H1 (cell line): ENCODE measurements around the gene HPD. TPM values are rescaled to one million over a fixed set of nuclear protein-coding genes. Genes with fewer than 3 reads are reported as not detected.
A peak's percentile ranks its signal among the peaks of the same experiment; 100 is the strongest.

Experiments
- CTCF ChIA-PET: fragments of 300-600 bp; sonication (Branson Sonifier 250); formaldehyde crosslinking; loops from one replicate; lab custom pipeline; 2021; ENCODE audit not compliant: partially characterized antibody; lab: Charles Lee
- POLR2A ChIA-PET: fragments of 300-600 bp; sonication (Branson Sonifier 250); formaldehyde crosslinking; loops from one replicate; lab custom pipeline; 2021; ENCODE audit warnings: inconsistent platforms; ENCODE audit not compliant: partially characterized antibody; lab: Charles Lee
- DNase-seq, 2 experiments: peaks; one replicate each; pipeline versions ENCODE4 v3.0.0 to v3.0.0-alpha.2; 2010 to 2022; ENCODE audit warnings: low spot score in 2 of 2, low read depth in 1 of 2, mixed read lengths in 1 of 2
- FAIRE-seq: peaks from 2 replicates; lab custom pipeline; 2011; peaks lifted over from hg19 to GRCh38; lab: Jason Lieb, UNC
- H2AFZ ChIP-seq: 2 replicates; pipeline ENCODE4 v1.8.1; 2012; ENCODE audit warnings: low read length, inconsistent platforms
- H2AK5ac ChIP-seq: 2 replicates; pipeline ENCODE4 v1.6.1; 2013; ENCODE audit warnings: low read depth, low read length
- H2BK120ac ChIP-seq: replicated peaks from 2 replicates; pipeline ENCODE3; 2013; ENCODE audit warnings: low read depth, low read length, inconsistent platforms
- H2BK12ac ChIP-seq: 2 replicates; pipeline ENCODE4 v1.6.1; 2013; ENCODE audit warnings: low read depth, low read length
- H2BK15ac ChIP-seq: 2 replicates; pipeline ENCODE4 v1.6.1; 2013; ENCODE audit warnings: low read length
- H2BK20ac ChIP-seq: 2 replicates; pipeline ENCODE4 v1.6.1; 2013; ENCODE audit warnings: low read length
- H2BK5ac ChIP-seq: 2 replicates; pipeline ENCODE4 v1.6.1; 2013; ENCODE audit warnings: low read depth, low read length
- H3K14ac ChIP-seq: 2 replicates; pipeline ENCODE4 v1.6.1; 2013; ENCODE audit warnings: inconsistent platforms; ENCODE audit not compliant: insufficient read length
- H3K18ac ChIP-seq: 2 replicates; pipeline ENCODE4 v1.6.1; 2013; ENCODE audit warnings: low read length; ENCODE audit errors: extremely low read depth
- H3K23ac ChIP-seq: 2 replicates; pipeline ENCODE4 v1.6.1; 2013; ENCODE audit warnings: inconsistent platforms; ENCODE audit not compliant: insufficient read length
- H3K23me2 ChIP-seq: 2 replicates; pipeline ENCODE4 v1.6.1; 2013; ENCODE audit warnings: low read depth, low read length
- H3K27ac ChIP-seq: 2 replicates; pipeline ENCODE4 v1.6.1; 2011; ENCODE audit warnings: low read depth, low read length, inconsistent platforms
- H3K27me3 ChIP-seq, 4 experiments: replicated peaks in 1 of 4; 1 replicate in 1 of 4; 2 replicates in 3 of 4; pipeline versions ENCODE4 v1.6.1 to v1.8.1; 2011 to 2013; ENCODE audit warnings: low read length in 3 of 4, mild to moderate bottlenecking in 3 of 4, inconsistent platforms in 2 of 4, mixed read lengths in 2 of 4, moderate library complexity in 1 of 4; ENCODE audit not compliant: control insufficient read depth in 3 of 4, insufficient read depth in 3 of 4; ENCODE audit errors: extremely low read depth in 1 of 4
- H3K36me3 ChIP-seq, 4 experiments: 2 replicates each; pipeline versions ENCODE4 v1.6.1 to v1.8.1; 2011 to 2013; ENCODE audit warnings: mild to moderate bottlenecking in 4 of 4, low read length in 3 of 4, moderate library complexity in 2 of 4, control low read depth in 1 of 4, inconsistent platforms in 1 of 4; ENCODE audit not compliant: insufficient read depth in 4 of 4, control insufficient read depth in 2 of 4
- H3K4ac ChIP-seq: replicated peaks from 2 replicates; pipeline ENCODE3; 2013; ENCODE audit warnings: low read length, low read depth, mixed read lengths, inconsistent platforms; ENCODE audit not compliant: insufficient read length
- H3K4me1 ChIP-seq, 4 experiments: replicated peaks in 1 of 4; 1 replicate in 1 of 4; 2 replicates in 3 of 4; pipeline versions ENCODE4 v1.6.1 to v1.8.1; 2011 to 2013; ENCODE audit warnings: low read length in 3 of 4, inconsistent platforms in 2 of 4, mixed read lengths in 1 of 4; ENCODE audit not compliant: insufficient read depth in 4 of 4, control insufficient read depth in 3 of 4
- H3K4me2 ChIP-seq, 2 experiments: 2 replicates each; pipeline versions ENCODE4 v1.6.1 to v1.8.1; 2011 to 2013; ENCODE audit warnings: low read depth in 2 of 2, low read length in 2 of 2, control low read depth in 1 of 2, inconsistent platforms in 1 of 2, mild to moderate bottlenecking in 1 of 2; ENCODE audit not compliant: insufficient read depth in 1 of 2
- H3K4me3 ChIP-seq, 4 experiments: fragments of 200-600, 300-600 bp in 1 of 4; sonication (generic), shearing (Covaris generic), sonication (Bioruptor Twin) in 1 of 4; 2 replicates each; pipeline versions ENCODE4 v1.5.1 to v1.8.1; 2011 to 2016; ENCODE audit warnings: low read length in 4 of 4, low read depth in 3 of 4, control low read depth in 2 of 4, inconsistent platforms in 2 of 4, mild to moderate bottlenecking in 2 of 4, mixed read lengths in 1 of 4, moderate library complexity in 1 of 4; ENCODE audit not compliant: insufficient read depth in 2 of 4; ENCODE audit errors: extremely low read depth in 1 of 4
- H3K56ac ChIP-seq: replicated peaks from 2 replicates; pipeline ENCODE3; 2013; ENCODE audit warnings: low read depth, mild to moderate bottlenecking, mixed read lengths, low read length, inconsistent platforms; ENCODE audit not compliant: insufficient read length
- H3K79me1 ChIP-seq: 2 replicates; pipeline ENCODE4 v1.6.1; 2013; ENCODE audit warnings: low read depth, low read length, control low read depth
- H3K79me2 ChIP-seq, 2 experiments: 2 replicates each; pipeline versions ENCODE4 v1.6.1 to v1.8.1; 2012 to 2013; ENCODE audit warnings: low read length in 2 of 2, mild to moderate bottlenecking in 2 of 2, inconsistent platforms in 1 of 2; ENCODE audit not compliant: insufficient read depth in 2 of 2, control insufficient read depth in 1 of 2
- H3K9ac ChIP-seq, 4 experiments: replicated peaks in 1 of 4; 1 replicate in 1 of 4; 2 replicates in 3 of 4; pipeline versions ENCODE4 v1.6.1 to v1.8.1; 2011 to 2013; ENCODE audit warnings: low read depth in 3 of 4, low read length in 3 of 4, control low read depth in 2 of 4, mild to moderate bottlenecking in 2 of 4, moderate library complexity in 2 of 4, inconsistent platforms in 1 of 4; ENCODE audit errors: extremely low read depth in 1 of 4
- H3K9me3 ChIP-seq, 2 experiments: 2 replicates each; pipeline versions ENCODE4 v1.6.1 to v1.8.1; 2012 to 2013; ENCODE audit warnings: mild to moderate bottlenecking in 2 of 2, moderate library complexity in 2 of 2, control low read depth in 1 of 2, inconsistent platforms in 1 of 2, low read depth in 1 of 2, low read length in 1 of 2, mixed read lengths in 1 of 2; ENCODE audit not compliant: insufficient read depth in 2 of 2
- H4K20me1 ChIP-seq, 2 experiments: replicated peaks in 1 of 2; 2 replicates each; pipeline versions ENCODE3 to v1.8.1; 2011 to 2013; ENCODE audit warnings: inconsistent platforms in 2 of 2, low read length in 2 of 2, mild to moderate bottlenecking in 1 of 2; ENCODE audit not compliant: insufficient read depth in 2 of 2, control insufficient read depth in 1 of 2
- H4K5ac ChIP-seq: 2 replicates; pipeline ENCODE4 v1.6.1; 2013; ENCODE audit warnings: low read length, low read depth, mixed read lengths, inconsistent platforms; ENCODE audit not compliant: insufficient read length
- H4K8ac ChIP-seq: 2 replicates; pipeline ENCODE4 v1.8.0; 2013; ENCODE audit warnings: mild to moderate bottlenecking, moderate library complexity, low read length, inconsistent platforms; ENCODE audit not compliant: insufficient read depth; ENCODE audit errors: extremely low read depth
- H4K91ac ChIP-seq: replicated peaks from 2 replicates; pipeline ENCODE3; 2013; ENCODE audit warnings: low read length, mixed read lengths, inconsistent platforms; ENCODE audit not compliant: insufficient read length
- ATF2 ChIP-seq: IDR thresholded peaks from 2 replicates; pipeline ENCODE4 v1.6.1; 2012; ENCODE audit warnings: low read length, inconsistent platforms
- BRCA1 ChIP-seq: IDR thresholded peaks from 2 replicates; pipeline ENCODE4 v1.6.1; 2012; ENCODE audit warnings: low read depth, low read length, improper control_type of control experiment
- EZH2 ChIP-seq: fragments of 200-600 bp; sonication (generic); IDR thresholded peaks from 2 replicates; pipeline ENCODE4 v1.7.1; 2012; ENCODE audit warnings: low read depth, mild to moderate bottlenecking, moderate library complexity, low read length, inconsistent platforms; ENCODE audit not compliant: severe bottlenecking
- JUND ChIP-seq: IDR thresholded peaks from 2 replicates; pipeline ENCODE4 v1.6.1; 2011; ENCODE audit warnings: mild to moderate bottlenecking, improper control_type of control experiment, low read length
- KDM5A ChIP-seq: fragments of 200-600 bp; IDR thresholded peaks from 2 replicates; pipeline ENCODE4 v1.7.1; 2012; ENCODE audit warnings: mild to moderate bottlenecking, low read length, inconsistent platforms, mixed read lengths
- NANOG ChIP-seq: IDR thresholded peaks from 2 replicates; pipeline ENCODE4 v1.6.1; 2011; ENCODE audit warnings: low read length, low read depth, mild to moderate bottlenecking, inconsistent platforms; ENCODE audit not compliant: insufficient read depth, poor library complexity, severe bottlenecking
- POLR2A ChIP-seq, 2 experiments: IDR thresholded peaks; 1 replicate in 1 of 2; 2 replicates in 1 of 2; pipeline ENCODE4 v1.6.1; 2011; ENCODE audit warnings: low read depth in 2 of 2, low read length in 2 of 2, mild to moderate bottlenecking in 2 of 2; ENCODE audit errors: control extremely low read depth in 1 of 2
- SAP30 ChIP-seq: fragments of 300-600 bp; sonication (generic); IDR thresholded peaks from 2 replicates; pipeline ENCODE4 v1.7.1; 2012; ENCODE audit warnings: low read length, moderate library complexity, mild to moderate bottlenecking, inconsistent platforms; ENCODE audit not compliant: insufficient read depth, insufficient replicate concordance
- YY1 ChIP-seq: IDR thresholded peaks from 2 replicates; pipeline ENCODE4 v1.6.1; 2011; ENCODE audit warnings: low read depth, mild to moderate bottlenecking, low read length
- WGBS, 2 experiments: shearing (Covaris generic) in 1 of 2; methylation state at CpG; one replicate each; pipeline versions ENCODE4 v1.1.6 to v1.1.7; 2013 to 2015; ENCODE audit warnings: low lambda C conversion rate in 2 of 2, mixed read lengths in 2 of 2, inconsistent platforms in 1 of 2, low coverage in 1 of 2, missing lambda C conversion rate in 1 of 2; ENCODE audit not compliant: insufficient replicate concordance in 2 of 2, insufficient coverage in 1 of 2, insufficient read length in 1 of 2; ENCODE audit errors: extremely low coverage in 1 of 2, missing lambda C conversion rate in 1 of 2; 5-methylcytosine and 5-hydroxymethylcytosine counted together
- polyA plus RNA-seq, 7 experiments: library from polyadenylated mRNA; depleted of rRNA in 3 of 7; stranded (reverse) in 5 of 7; unstranded in 2 of 7; fragments of >200 nt in 5 of 7; fragments of 200-250 nt in 2 of 7; gene quantifications; 1 replicate in 5 of 7; 2 replicates in 1 of 7; 4 replicates in 1 of 7; pipeline versions ENCODE4 v1.2.1 to v1.2.3, GENCODE V29; 2011 to 2013; ENCODE audit warnings: missing spikeins in 2 of 7, mixed read lengths in 2 of 7
- total RNA-seq: library from RNA; stranded (reverse); fragmentation: NEBNext Ultra II Directional; extraction: Animal tissue kit (Norgen Biotek cat#: 25700); gene quantifications from 2 replicates; pipeline ENCODE4 v1.2.1, GENCODE V29; 2021

The HPD gene
- total and polyA plus RNA-seq, 2 of the 8 experiments (the other 6 are each of a cell fraction or from before 2014, with no cell fraction given) = 0.48 to 0.56 TPM

- peak overlapping the region; percentile 72 for H3K18ac ChIP-seq
- FAIRE-seq = no peak
- no peak overlapping the region for H2BK20ac ChIP-seq
- peak overlapping the region; percentile 70 to 88 (median 81) for H3K4me3 ChIP-seq
- peak overlapping the region; percentile 96 for H2BK5ac ChIP-seq
- 2% methylated on average over 18 of the region's 18 CpGs; no CpG with 5 or more reads in 1 of the 2 experiments for WGBS, 2 experiments
- peak overlapping the region; percentile 83 to 92 for H3K4me2 ChIP-seq
- H2BK15ac ChIP-seq = no peak overlapping the region
- H3K23me2 ChIP-seq = peaks cover 30% of the 10 kb centered on the region
- POLR2A ChIA-PET = interaction anchor here (0.6 to 34.9 kb wide), 27 partner anchors 2 to 325 kb away, joined by 3 to 958 read pairs (median 3); partner anchors contain the start of genes CFAP251, ORAI1, PSMD9 and RHOF
- no peak overlapping the region for H3K14ac ChIP-seq
- peak overlapping the region; percentile 93 for H3K56ac ChIP-seq
- peak overlapping the region; percentile 100; the same call in 1 of the 2 replicates for H4K8ac ChIP-seq
- H2BK12ac ChIP-seq = peak overlapping the region; percentile 41; the same call in 1 of the 2 replicates
- peak overlapping the region; percentile 97 for H3K27ac ChIP-seq
- no peaks in the 10 kb centered on the region for H3K9me3 ChIP-seq
- peak overlapping the region; percentile 87 for H3K4ac ChIP-seq
- H3K23ac ChIP-seq = no peak overlapping the region
- peak overlapping the region; percentile 83 for H4K91ac ChIP-seq
- H3K79me1 ChIP-seq = peaks cover 9% of the 10 kb centered on the region
- H4K5ac ChIP-seq = peak overlapping the region; percentile 81
- H2AK5ac ChIP-seq = peak overlapping the region; percentile 69
- H3K9ac ChIP-seq = peak overlapping the region; percentile 93 to 100 (median 98)
- no peaks in the 10 kb centered on the region for H3K27me3 ChIP-seq
- peaks cover 11 to 35% (median 25%) of the 10 kb centered on the region in 4 experiments for H3K4me1 ChIP-seq
- CTCF ChIA-PET = interaction anchor here (0.6 to 12.0 kb wide), 7 partner anchors 6 to 133 kb away, joined by 3 to 363 read pairs (median 6); partner anchors contain the start of genes PSMD9 and RHOF
- peaks cover 0 to 16% (median 1%) of the 10 kb centered on the region in 4 experiments; a peak in 3 of 8 replicates for H3K36me3 ChIP-seq
- no peak for DNase-seq
- H2AFZ ChIP-seq = no peak overlapping the region
- peaks cover 8 to 10% of the 10 kb centered on the region in 2 experiments for H4K20me1 ChIP-seq
- H3K79me2 ChIP-seq = peaks cover 0 to 43% of the 10 kb centered on the region in 2 experiments; a peak in 2 of 4 replicates
- peak overlapping the region; percentile 51 for H2BK120ac ChIP-seq
- TF ChIP-seq KDM5A (no peak), EZH2 (no peak), ATF2 (no peak), SAP30 (no peak), YY1 (no peak), POLR2A (IDR thresholded peaks at IDR 0.05; ENCODE audit: control extremely low read depth in 1 of 2, low read depth in 2 of 2, low read length in 2 of 2) (peak in 1 of 2 experiments; percentile 67; a peak in 1 of 3 replicates), BRCA1 (no peak), NANOG (no peak), JUND (no peak)
Measured at GRCh38 chr12:121801595-121802484, 56.8 kb downstream of the HPD start.
